Activated CD8-positive, alpha-beta T cell treated with anti-CD3 and anti-CD28 coated beads for 36 hours (primary cell): Measurements from ENCODE around the gene IGFBP1. TPM values are rescaled to one million over a fixed set of nuclear protein-coding genes. Genes with fewer than 3 reads are reported as not detected.

Experiments
- ATAC-seq: fragments of 200-7000 bp; cut with Tn5 transposase; one replicate; pipeline ENCODE4 v1.10.0; 2021; ENCODE audit warnings: mild to moderate bottlenecking, moderate library complexity
- CTCF ChIA-PET: fragments of 350-600 bp; sonication (Branson Sonifier 250); formaldehyde crosslinking; loops from one replicate; lab custom pipeline; 2021; ENCODE audit warnings: antibody characterized with exemption; lab: Charles Lee
- POLR2A ChIA-PET: fragments of 350-600 bp; sonication (Branson Sonifier 250); formaldehyde crosslinking; loops from one replicate; lab custom pipeline; 2021; ENCODE audit warnings: antibody characterized with exemption; lab: Charles Lee
- DNase-seq: peaks from one replicate; pipeline ENCODE4 v3.0.0-alpha.2; 2020
- H3K27ac Mint-ChIP-seq: one replicate; pipeline ENCODE4 v1.8.0; 2021; ENCODE audit warnings: mild to moderate bottlenecking, mixed read lengths
- H3K27me3 Mint-ChIP-seq: one replicate; pipeline ENCODE4 v1.8.0; 2021; ENCODE audit warnings: mixed read lengths
- H3K36me3 Mint-ChIP-seq: one replicate; pipeline ENCODE4 v1.8.0; 2021; ENCODE audit warnings: low read depth, mixed read lengths
- H3K4me1 Mint-ChIP-seq: one replicate; pipeline ENCODE4 v1.8.0; 2021; ENCODE audit warnings: low read depth, mixed read lengths
- H3K4me3 Mint-ChIP-seq: one replicate; pipeline ENCODE4 v1.8.0; 2021; ENCODE audit warnings: mild to moderate bottlenecking, moderate library complexity, mixed read lengths
- H3K9me3 Mint-ChIP-seq: one replicate; pipeline ENCODE4 v1.8.0; 2021; ENCODE audit warnings: mixed read lengths
- intact Hi-C: fragments of 100-400 bp; cut with micrococcal nuclease; formaldehyde crosslinking; loops from one replicate; pipeline ENCODE4 v1.10.0; 2022
- total RNA-seq, 2 experiments: library from RNA; stranded (reverse); gene quantifications; one replicate each; pipeline ENCODE4 v1.2.3, GENCODE V29; 2021
- TF ChIP-seq, protein P1 (sequence below): fragments of 200-600 bp; IDR thresholded peaks from one replicate; pipeline ENCODE4 v1.8.0; 2022; ENCODE audit warnings: antibody characterized with exemption, mild to moderate bottlenecking

The IGFBP1 gene
- total RNA-seq, 2 experiments from 2014 or later: not detected

DNA sequence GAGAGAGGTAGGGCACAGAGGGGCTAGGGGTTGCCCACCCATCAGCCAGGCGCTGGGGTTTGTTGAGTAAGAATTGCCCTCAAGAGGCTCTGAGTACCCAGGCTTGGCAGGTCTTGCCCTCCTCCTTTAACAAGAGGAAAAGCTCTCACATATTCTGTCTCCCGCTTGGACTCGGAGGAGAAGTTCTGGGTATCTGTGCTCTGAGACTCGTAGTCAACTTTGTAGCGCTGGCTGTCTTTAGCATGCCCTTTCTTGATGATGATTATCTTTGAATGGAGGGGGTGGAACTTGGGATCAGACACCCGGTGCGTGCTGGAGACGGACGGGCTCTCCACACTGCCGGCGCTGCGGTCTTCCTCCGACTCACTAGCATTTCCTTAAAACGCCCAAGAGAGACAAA lies 28.8 kb downstream of the IGFBP1 start:
- TF ChIP-seq, protein P1, sequence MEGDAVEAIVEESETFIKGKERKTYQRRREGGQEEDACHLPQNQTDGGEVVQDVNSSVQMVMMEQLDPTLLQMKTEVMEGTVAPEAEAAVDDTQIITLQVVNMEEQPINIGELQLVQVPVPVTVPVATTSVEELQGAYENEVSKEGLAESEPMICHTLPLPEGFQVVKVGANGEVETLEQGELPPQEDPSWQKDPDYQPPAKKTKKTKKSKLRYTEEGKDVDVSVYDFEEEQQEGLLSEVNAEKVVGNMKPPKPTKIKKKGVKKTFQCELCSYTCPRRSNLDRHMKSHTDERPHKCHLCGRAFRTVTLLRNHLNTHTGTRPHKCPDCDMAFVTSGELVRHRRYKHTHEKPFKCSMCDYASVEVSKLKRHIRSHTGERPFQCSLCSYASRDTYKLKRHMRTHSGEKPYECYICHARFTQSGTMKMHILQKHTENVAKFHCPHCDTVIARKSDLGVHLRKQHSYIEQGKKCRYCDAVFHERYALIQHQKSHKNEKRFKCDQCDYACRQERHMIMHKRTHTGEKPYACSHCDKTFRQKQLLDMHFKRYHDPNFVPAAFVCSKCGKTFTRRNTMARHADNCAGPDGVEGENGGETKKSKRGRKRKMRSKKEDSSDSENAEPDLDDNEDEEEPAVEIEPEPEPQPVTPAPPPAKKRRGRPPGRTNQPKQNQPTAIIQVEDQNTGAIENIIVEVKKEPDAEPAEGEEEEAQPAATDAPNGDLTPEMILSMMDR: no peak
- peaks cover 12% of the 10 kb centered on the region for H3K4me1 Mint-ChIP-seq
- CTCF ChIA-PET: interaction anchor here (1.0 to 2.3 kb wide), 8 partner anchors 8 to 1150 kb away, joined by 3 to 6 read pairs (median 5); no protein-coding TSS in a partner anchor
- DNase-seq (no peak), ATAC-seq (no peak)
- no peaks in the 10 kb centered on the region for H3K9me3 Mint-ChIP-seq
- POLR2A ChIA-PET: no interaction called here
- no peak overlapping the region for H3K27ac Mint-ChIP-seq
- intact Hi-C loops: loop anchor here (5.0 kb wide), 2 partner anchors 435 to 1170 kb away; no protein-coding TSS in a partner anchor
- H3K36me3 Mint-ChIP-seq: no peaks in the 10 kb centered on the region
- H3K4me3 Mint-ChIP-seq: no peak overlapping the region
- peaks cover 51% of the 10 kb centered on the region for H3K27me3 Mint-ChIP-seq

DNA sequence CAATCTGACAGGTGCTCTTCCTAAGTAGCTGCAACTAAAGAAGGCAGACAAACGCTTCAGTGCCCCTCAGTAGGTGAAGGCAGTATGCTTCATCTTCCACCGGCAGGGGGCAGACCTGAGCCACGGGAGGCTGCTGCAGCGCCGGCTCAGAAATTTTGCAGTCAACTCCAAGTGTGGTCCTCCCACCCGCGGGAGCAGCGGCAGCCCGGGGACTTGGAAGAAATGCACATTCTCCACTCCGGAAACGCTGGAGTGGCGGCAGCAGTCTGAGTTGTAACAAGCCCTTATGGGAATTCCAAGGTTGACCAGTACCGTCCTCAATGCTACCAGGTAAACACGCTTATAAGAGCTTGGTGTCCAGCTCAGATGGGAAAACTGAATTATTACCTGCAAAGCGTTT lies 29.4 kb downstream of the IGFBP1 start:
- peaks cover 18% of the 10 kb centered on the region for H3K4me1 Mint-ChIP-seq

DNA sequence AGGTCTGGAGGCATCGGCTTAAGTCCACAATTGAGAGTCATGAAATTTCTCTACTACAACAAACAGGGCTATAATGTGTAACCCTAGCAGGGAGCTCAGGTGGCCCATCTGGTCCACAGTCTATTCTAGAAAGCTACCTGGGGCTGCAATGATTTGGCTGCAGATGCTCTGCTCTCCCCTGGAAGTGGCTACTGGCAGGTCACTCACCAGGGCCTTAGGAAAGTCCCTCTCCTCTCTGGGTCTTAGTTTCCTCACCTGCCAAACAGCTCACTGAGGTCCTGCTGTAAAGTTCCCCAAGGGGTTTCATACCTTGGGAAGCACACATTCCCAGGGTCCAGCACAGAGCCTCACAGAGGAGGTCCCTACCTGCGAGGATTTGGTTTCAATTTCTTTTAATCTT lies 30.3 kb downstream of the IGFBP1 start:
- Mint-ChIP-seq H3K27ac (no peak overlapping the region), H3K36me3 (no peaks in the 10 kb centered on the region), H3K4me3 (no peak overlapping the region), H3K27me3 (peaks cover 60% of the 10 kb centered on the region), H3K9me3 (no peaks in the 10 kb centered on the region), H3K4me1 (peaks cover 25% of the 10 kb centered on the region)
- CTCF ChIA-PET: interaction anchor here (1.0 to 2.3 kb wide), 8 partner anchors 10 to 1260 kb away, joined by 3 to 6 read pairs (median 4); no protein-coding TSS in a partner anchor
- ATAC-seq: no peak
- POLR2A ChIA-PET: no interaction called here
- no peak for DNase-seq
- TF ChIP-seq, protein P1: no peak
- intact Hi-C loops: loop anchor here (5.0 kb wide), 2 partner anchors 434 to 1169 kb away; no protein-coding TSS in a partner anchor

More for the DNA sequence above, 29.4 kb downstream of the IGFBP1 start:
- Mint-ChIP-seq H3K4me3 (no peak overlapping the region), H3K27me3 (peaks cover 54% of the 10 kb centered on the region), H3K27ac (no peak overlapping the region), H3K9me3 (no peaks in the 10 kb centered on the region), H3K36me3 (no peaks in the 10 kb centered on the region)
- intact Hi-C loops: loop anchor here (5.0 kb wide), 2 partner anchors 435 to 1170 kb away; no protein-coding TSS in a partner anchor
- DNase-seq (peak; percentile 82), ATAC-seq (peak; percentile 61)
- POLR2A ChIA-PET: no interaction called here
- TF ChIP-seq, protein P1: peak; percentile 91
- CTCF ChIA-PET: interaction anchor here (0.8 to 2.3 kb wide), 16 partner anchors 9 to 1170 kb away, joined by 3 to 6 read pairs (median 4); no protein-coding TSS in a partner anchor

DNA sequence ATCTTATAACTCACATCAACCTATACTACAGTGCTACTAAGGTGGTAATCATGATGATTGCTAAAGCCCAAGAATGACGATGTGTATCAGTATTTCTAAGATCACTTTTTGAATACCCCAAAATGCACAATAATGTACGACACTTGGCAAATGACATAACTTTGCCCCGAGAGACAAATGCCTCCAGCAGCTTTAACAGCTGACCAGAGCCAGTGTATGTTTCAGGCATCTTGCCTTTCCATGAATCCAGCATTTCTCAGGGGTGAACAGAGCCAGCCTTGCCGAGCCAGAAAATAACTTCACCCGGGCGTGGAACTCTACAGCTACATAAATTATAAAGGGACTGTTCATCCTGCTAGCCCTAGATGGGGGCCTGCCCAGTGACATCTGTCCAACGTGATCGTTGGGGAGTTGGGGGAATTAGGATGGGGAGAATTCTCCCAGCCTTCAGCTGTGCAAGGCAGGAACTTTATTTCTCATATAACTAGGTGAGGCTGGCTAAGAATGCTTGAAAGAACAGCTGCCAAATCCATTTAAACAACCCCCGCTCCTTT lies 31.0 kb downstream of the IGFBP1 start:
- CTCF ChIA-PET: interaction anchor here (1.4 to 2.3 kb wide), 4 partner anchors 20 to 1259 kb away, joined by 3 to 6 read pairs (median 4); no protein-coding TSS in a partner anchor
- Mint-ChIP-seq H3K4me3 (no peak overlapping the region), H3K27me3 (peaks cover 62% of the 10 kb centered on the region), H3K36me3 (no peaks in the 10 kb centered on the region), H3K27ac (no peak overlapping the region), H3K4me1 (peaks cover 25% of the 10 kb centered on the region), H3K9me3 (no peaks in the 10 kb centered on the region)
- ATAC-seq: no peak
- TF ChIP-seq, protein P1: no peak
- POLR2A ChIA-PET: no interaction called here
- intact Hi-C loops: loop anchor here (5.0 kb wide), 2 partner anchors 433 to 1168 kb away; no protein-coding TSS in a partner anchor
- no peak for DNase-seq

DNA sequence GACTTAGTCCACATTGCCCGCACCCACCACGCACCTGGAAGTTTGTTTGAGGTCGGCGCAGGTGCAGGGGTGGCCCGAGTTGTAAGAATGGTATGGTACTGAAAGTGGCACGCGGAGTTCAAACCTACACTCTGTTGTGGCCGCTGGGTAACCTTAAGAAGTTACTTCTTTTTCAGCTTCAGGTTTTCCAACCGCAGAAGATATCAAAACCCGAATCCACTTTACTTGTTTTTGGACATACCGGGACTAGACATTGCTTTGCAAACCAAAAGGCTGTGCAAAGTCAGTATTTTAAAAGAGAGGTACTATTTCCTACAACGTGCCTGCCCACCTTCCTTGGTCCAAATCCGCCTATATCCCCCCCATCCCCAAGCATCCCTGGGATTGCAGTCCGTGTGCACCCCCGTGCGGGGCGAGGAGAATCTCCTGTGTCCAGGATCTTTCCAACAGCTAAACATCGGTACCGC lies 31.7 kb downstream of the IGFBP1 start:
- POLR2A ChIA-PET: no interaction called here
- TF ChIP-seq, protein P1: no peak
- Mint-ChIP-seq H3K4me3 (no peak overlapping the region), H3K9me3 (no peaks in the 10 kb centered on the region), H3K4me1 (peaks cover 25% of the 10 kb centered on the region), H3K27me3 (peaks cover 66% of the 10 kb centered on the region), H3K27ac (no peak overlapping the region), H3K36me3 (no peaks in the 10 kb centered on the region)
- CTCF ChIA-PET: interaction anchor here (1.6 kb wide), 1 partner anchor 1168 kb away, joined by 5 read pairs; no protein-coding TSS in a partner anchor
- DNase-seq: no peak
- ATAC-seq: no peak
- intact Hi-C loops: loop anchor here (5.0 kb wide), 2 partner anchors 432 to 1167 kb away; no protein-coding TSS in a partner anchor
